H1 (cell line): ENCODE results near the gene PRKCZ. TPM values are rescaled to one million over a fixed set of nuclear protein-coding genes. Genes with fewer than 3 reads are reported as not detected.

ENCODE experiments used
- CTCF ChIA-PET: fragments of 300-600 bp; sonication (Branson Sonifier 250); formaldehyde crosslinking; loops from one replicate; lab custom pipeline; 2021; ENCODE audit not compliant: partially characterized antibody; lab: Charles Lee
- POLR2A ChIA-PET: fragments of 300-600 bp; sonication (Branson Sonifier 250); formaldehyde crosslinking; loops from one replicate; lab custom pipeline; 2021; ENCODE audit warnings: inconsistent platforms; ENCODE audit not compliant: partially characterized antibody; lab: Charles Lee
- DNase-seq, 2 experiments: peaks; one replicate each; pipeline versions ENCODE4 v3.0.0 to v3.0.0-alpha.2; 2010 to 2022; ENCODE audit warnings: low spot score in 2 of 2, low read depth in 1 of 2, mixed read lengths in 1 of 2
- FAIRE-seq: peaks from 2 replicates; lab custom pipeline; 2011; peaks lifted over from hg19 to GRCh38; lab: Jason Lieb, UNC
- H2AFZ ChIP-seq: 2 replicates; pipeline ENCODE4 v1.8.1; 2012; ENCODE audit warnings: low read length, inconsistent platforms
- H2AK5ac ChIP-seq: 2 replicates; pipeline ENCODE4 v1.6.1; 2013; ENCODE audit warnings: low read depth, low read length
- H2BK120ac ChIP-seq: replicated peaks from 2 replicates; pipeline ENCODE3; 2013; ENCODE audit warnings: low read depth, low read length, inconsistent platforms
- H2BK12ac ChIP-seq: 2 replicates; pipeline ENCODE4 v1.6.1; 2013; ENCODE audit warnings: low read depth, low read length
- H2BK15ac ChIP-seq: 2 replicates; pipeline ENCODE4 v1.6.1; 2013; ENCODE audit warnings: low read length
- H2BK20ac ChIP-seq: 2 replicates; pipeline ENCODE4 v1.6.1; 2013; ENCODE audit warnings: low read length
- H2BK5ac ChIP-seq: 2 replicates; pipeline ENCODE4 v1.6.1; 2013; ENCODE audit warnings: low read depth, low read length
- H3K14ac ChIP-seq: 2 replicates; pipeline ENCODE4 v1.6.1; 2013; ENCODE audit warnings: inconsistent platforms; ENCODE audit not compliant: insufficient read length
- H3K18ac ChIP-seq: 2 replicates; pipeline ENCODE4 v1.6.1; 2013; ENCODE audit warnings: low read length; ENCODE audit errors: extremely low read depth
- H3K23ac ChIP-seq: 2 replicates; pipeline ENCODE4 v1.6.1; 2013; ENCODE audit warnings: inconsistent platforms; ENCODE audit not compliant: insufficient read length
- H3K23me2 ChIP-seq: 2 replicates; pipeline ENCODE4 v1.6.1; 2013; ENCODE audit warnings: low read depth, low read length
- H3K27ac ChIP-seq: 2 replicates; pipeline ENCODE4 v1.6.1; 2011; ENCODE audit warnings: low read depth, low read length, inconsistent platforms
- H3K27me3 ChIP-seq, 4 experiments: replicated peaks in 1 of 4; 1 replicate in 1 of 4; 2 replicates in 3 of 4; pipeline versions ENCODE4 v1.6.1 to v1.8.1; 2011 to 2013; ENCODE audit warnings: low read length in 3 of 4, mild to moderate bottlenecking in 3 of 4, inconsistent platforms in 2 of 4, mixed read lengths in 2 of 4, moderate library complexity in 1 of 4; ENCODE audit not compliant: control insufficient read depth in 3 of 4, insufficient read depth in 3 of 4; ENCODE audit errors: extremely low read depth in 1 of 4
- H3K36me3 ChIP-seq, 4 experiments: 2 replicates each; pipeline versions ENCODE4 v1.6.1 to v1.8.1; 2011 to 2013; ENCODE audit warnings: mild to moderate bottlenecking in 4 of 4, low read length in 3 of 4, moderate library complexity in 2 of 4, control low read depth in 1 of 4, inconsistent platforms in 1 of 4; ENCODE audit not compliant: insufficient read depth in 4 of 4, control insufficient read depth in 2 of 4
- H3K4ac ChIP-seq: replicated peaks from 2 replicates; pipeline ENCODE3; 2013; ENCODE audit warnings: low read length, low read depth, mixed read lengths, inconsistent platforms; ENCODE audit not compliant: insufficient read length
- H3K4me1 ChIP-seq, 4 experiments: replicated peaks in 1 of 4; 1 replicate in 1 of 4; 2 replicates in 3 of 4; pipeline versions ENCODE4 v1.6.1 to v1.8.1; 2011 to 2013; ENCODE audit warnings: low read length in 3 of 4, inconsistent platforms in 2 of 4, mixed read lengths in 1 of 4; ENCODE audit not compliant: insufficient read depth in 4 of 4, control insufficient read depth in 3 of 4
- H3K4me2 ChIP-seq, 2 experiments: 2 replicates each; pipeline versions ENCODE4 v1.6.1 to v1.8.1; 2011 to 2013; ENCODE audit warnings: low read depth in 2 of 2, low read length in 2 of 2, control low read depth in 1 of 2, inconsistent platforms in 1 of 2, mild to moderate bottlenecking in 1 of 2; ENCODE audit not compliant: insufficient read depth in 1 of 2
- H3K4me3 ChIP-seq, 4 experiments: fragments of 200-600, 300-600 bp in 1 of 4; sonication (generic), shearing (Covaris generic), sonication (Bioruptor Twin) in 1 of 4; 2 replicates each; pipeline versions ENCODE4 v1.5.1 to v1.8.1; 2011 to 2016; ENCODE audit warnings: low read length in 4 of 4, low read depth in 3 of 4, control low read depth in 2 of 4, inconsistent platforms in 2 of 4, mild to moderate bottlenecking in 2 of 4, mixed read lengths in 1 of 4, moderate library complexity in 1 of 4; ENCODE audit not compliant: insufficient read depth in 2 of 4; ENCODE audit errors: extremely low read depth in 1 of 4
- H3K56ac ChIP-seq: replicated peaks from 2 replicates; pipeline ENCODE3; 2013; ENCODE audit warnings: low read depth, mild to moderate bottlenecking, mixed read lengths, low read length, inconsistent platforms; ENCODE audit not compliant: insufficient read length
- H3K79me1 ChIP-seq: 2 replicates; pipeline ENCODE4 v1.6.1; 2013; ENCODE audit warnings: low read depth, low read length, control low read depth
- H3K79me2 ChIP-seq, 2 experiments: 2 replicates each; pipeline versions ENCODE4 v1.6.1 to v1.8.1; 2012 to 2013; ENCODE audit warnings: low read length in 2 of 2, mild to moderate bottlenecking in 2 of 2, inconsistent platforms in 1 of 2; ENCODE audit not compliant: insufficient read depth in 2 of 2, control insufficient read depth in 1 of 2
- H3K9ac ChIP-seq, 4 experiments: replicated peaks in 1 of 4; 1 replicate in 1 of 4; 2 replicates in 3 of 4; pipeline versions ENCODE4 v1.6.1 to v1.8.1; 2011 to 2013; ENCODE audit warnings: low read depth in 3 of 4, low read length in 3 of 4, control low read depth in 2 of 4, mild to moderate bottlenecking in 2 of 4, moderate library complexity in 2 of 4, inconsistent platforms in 1 of 4; ENCODE audit errors: extremely low read depth in 1 of 4
- H3K9me3 ChIP-seq, 2 experiments: 2 replicates each; pipeline versions ENCODE4 v1.6.1 to v1.8.1; 2012 to 2013; ENCODE audit warnings: mild to moderate bottlenecking in 2 of 2, moderate library complexity in 2 of 2, control low read depth in 1 of 2, inconsistent platforms in 1 of 2, low read depth in 1 of 2, low read length in 1 of 2, mixed read lengths in 1 of 2; ENCODE audit not compliant: insufficient read depth in 2 of 2
- H4K20me1 ChIP-seq, 2 experiments: replicated peaks in 1 of 2; 2 replicates each; pipeline versions ENCODE3 to v1.8.1; 2011 to 2013; ENCODE audit warnings: inconsistent platforms in 2 of 2, low read length in 2 of 2, mild to moderate bottlenecking in 1 of 2; ENCODE audit not compliant: insufficient read depth in 2 of 2, control insufficient read depth in 1 of 2
- H4K5ac ChIP-seq: 2 replicates; pipeline ENCODE4 v1.6.1; 2013; ENCODE audit warnings: low read length, low read depth, mixed read lengths, inconsistent platforms; ENCODE audit not compliant: insufficient read length
- H4K8ac ChIP-seq: 2 replicates; pipeline ENCODE4 v1.8.0; 2013; ENCODE audit warnings: mild to moderate bottlenecking, moderate library complexity, low read length, inconsistent platforms; ENCODE audit not compliant: insufficient read depth; ENCODE audit errors: extremely low read depth
- H4K91ac ChIP-seq: replicated peaks from 2 replicates; pipeline ENCODE3; 2013; ENCODE audit warnings: low read length, mixed read lengths, inconsistent platforms; ENCODE audit not compliant: insufficient read length
- ASH2L ChIP-seq: fragments of 200-600, 300-600 bp; sonication (generic); IDR thresholded peaks from one replicate; pipeline ENCODE4 v1.7.1; 2017; ENCODE audit warnings: low read length
- BCL11A ChIP-seq, 2 experiments: IDR thresholded peaks; one replicate each; pipeline ENCODE4 v1.6.1; 2011; ENCODE audit warnings: low read depth in 2 of 2, low read length in 2 of 2, mild to moderate bottlenecking in 2 of 2
- CBX5 ChIP-seq: fragments of 300-800, 300-1000 bp; sonication (generic); IDR thresholded peaks from 2 replicates; pipeline ENCODE4 v1.7.1; 2016; ENCODE audit warnings: antibody characterized with exemption, low read length, low read depth
- E2F6 ChIP-seq: IDR thresholded peaks from 2 replicates; pipeline ENCODE4 v1.6.1; 2012; ENCODE audit warnings: inconsistent platforms
- EP300 ChIP-seq, 2 experiments: IDR thresholded peaks; 1 replicate in 1 of 2; 2 replicates in 1 of 2; pipeline ENCODE4 v1.6.1; 2011 to 2012; ENCODE audit warnings: low read depth in 2 of 2, low read length in 2 of 2, mild to moderate bottlenecking in 2 of 2, borderline replicate concordance in 1 of 2, inconsistent platforms in 1 of 2, moderate library complexity in 1 of 2
- EZH2 ChIP-seq: fragments of 200-600 bp; sonication (generic); IDR thresholded peaks from 2 replicates; pipeline ENCODE4 v1.7.1; 2012; ENCODE audit warnings: low read depth, mild to moderate bottlenecking, moderate library complexity, low read length, inconsistent platforms; ENCODE audit not compliant: severe bottlenecking
- HDAC6 ChIP-seq: IDR thresholded peaks from one replicate; pipeline ENCODE4 v1.7.1; 2012; ENCODE audit warnings: low read depth, mild to moderate bottlenecking, inconsistent platforms, low read length, moderate library complexity
- KDM5A ChIP-seq: fragments of 200-600 bp; IDR thresholded peaks from 2 replicates; pipeline ENCODE4 v1.7.1; 2012; ENCODE audit warnings: mild to moderate bottlenecking, low read length, inconsistent platforms, mixed read lengths
- MAFK ChIP-seq: IDR thresholded peaks from 2 replicates; pipeline ENCODE4 v1.6.1; 2012; ENCODE audit warnings: low read depth, mild to moderate bottlenecking, improper control_type of control experiment, low read length
- POLR2A ChIP-seq, 2 experiments: IDR thresholded peaks; 1 replicate in 1 of 2; 2 replicates in 1 of 2; pipeline ENCODE4 v1.6.1; 2011; ENCODE audit warnings: low read depth in 2 of 2, low read length in 2 of 2, mild to moderate bottlenecking in 2 of 2; ENCODE audit errors: control extremely low read depth in 1 of 2
- POU5F1 ChIP-seq: IDR thresholded peaks from 2 replicates; pipeline ENCODE4 v1.6.1; 2011; ENCODE audit warnings: low read depth, mild to moderate bottlenecking, low read length, moderate library complexity
- RBBP5 ChIP-seq: IDR thresholded peaks from 2 replicates; pipeline ENCODE4 v1.7.1; 2012; ENCODE audit warnings: low read depth, mild to moderate bottlenecking, inconsistent platforms, low read length, moderate library complexity, borderline replicate concordance
- SP1 ChIP-seq: IDR thresholded peaks from 2 replicates; pipeline ENCODE4 v1.6.1; 2011; ENCODE audit warnings: low read depth, low read length
- YY1 ChIP-seq: IDR thresholded peaks from 2 replicates; pipeline ENCODE4 v1.6.1; 2011; ENCODE audit warnings: low read depth, mild to moderate bottlenecking, low read length
- ZNF274 ChIP-seq: IDR thresholded peaks from 2 replicates; pipeline ENCODE4 v1.7.0; 2012; ENCODE audit warnings: low read length, borderline replicate concordance; ENCODE audit errors: extremely low read depth
- WGBS, 2 experiments: shearing (Covaris generic) in 1 of 2; methylation state at CpG; one replicate each; pipeline versions ENCODE4 v1.1.6 to v1.1.7; 2013 to 2015; ENCODE audit warnings: low lambda C conversion rate in 2 of 2, mixed read lengths in 2 of 2, inconsistent platforms in 1 of 2, low coverage in 1 of 2, missing lambda C conversion rate in 1 of 2; ENCODE audit not compliant: insufficient replicate concordance in 2 of 2, insufficient coverage in 1 of 2, insufficient read length in 1 of 2; ENCODE audit errors: extremely low coverage in 1 of 2, missing lambda C conversion rate in 1 of 2; 5-methylcytosine and 5-hydroxymethylcytosine counted together
- polyA plus RNA-seq, 7 experiments: library from polyadenylated mRNA; depleted of rRNA in 3 of 7; stranded (reverse) in 5 of 7; unstranded in 2 of 7; fragments of >200 nt in 5 of 7; fragments of 200-250 nt in 2 of 7; gene quantifications; 1 replicate in 5 of 7; 2 replicates in 1 of 7; 4 replicates in 1 of 7; pipeline versions ENCODE4 v1.2.1 to v1.2.3, GENCODE V29; 2011 to 2013; ENCODE audit warnings: missing spikeins in 2 of 7, mixed read lengths in 2 of 7
- total RNA-seq: library from RNA; stranded (reverse); fragmentation: NEBNext Ultra II Directional; extraction: Animal tissue kit (Norgen Biotek cat#: 25700); gene quantifications from 2 replicates; pipeline ENCODE4 v1.2.1, GENCODE V29; 2021

The PRKCZ gene
- total and polyA plus RNA-seq, 2 of the 8 experiments (the other 6 are each of a cell fraction or from before 2014, with no cell fraction given): 37.4 to 45.1 TPM

GRCh38 chr1:2101531-2101930 lies 51.3 kb downstream of the PRKCZ start:
- Histone ChIP-seq H3K23me2 (no peaks in the 10 kb centered on the region), H3K36me3 (peaks cover 0 to 3% (median under 1%) of the 10 kb centered on the region in 4 experiments; a peak in 3 of 8 replicates), H2BK120ac (no peak overlapping the region), H3K4me1 (no peaks in the 10 kb centered on the region; a peak in 1 of 7 replicates), H4K5ac (no peak overlapping the region), H4K20me1 (peaks cover 2 to 8% of the 10 kb centered on the region in 2 experiments), H3K27me3 (no peaks in the 10 kb centered on the region), H2BK12ac (no peak overlapping the region), H3K9me3 (no peaks in the 10 kb centered on the region), H3K18ac (no peak overlapping the region), H4K8ac (no peak overlapping the region), H3K9ac (no peak overlapping the region), H3K79me2 (no peaks in the 10 kb centered on the region; a peak in 1 of 4 replicates), H4K91ac (no peak overlapping the region), H2BK20ac (no peak overlapping the region), H3K27ac (no peak overlapping the region), H3K4me3 (no peak overlapping the region), H2AFZ (no peak overlapping the region), H2BK15ac (no peak overlapping the region), H3K23ac (no peak overlapping the region), H2AK5ac (no peak overlapping the region), H3K4me2 (no peak overlapping the region), H3K56ac (no peak overlapping the region), H2BK5ac (no peak overlapping the region), H3K4ac (no peak overlapping the region), H3K79me1 (peaks cover 9% of the 10 kb centered on the region), H3K14ac (no peak overlapping the region)
- CTCF ChIA-PET: no interaction called here
- POLR2A ChIA-PET: no interaction called here
- DNase-seq (no peak), FAIRE-seq (no peak)
- 93% methylated on average over 16 of the region's 16 CpGs; no CpG with 5 or more reads in 1 of the 2 experiments for WGBS, 2 experiments
- TF ChIP-seq POU5F1 (no peak), SP1 (no peak), ZNF274 (no peak), CBX5 (no peak), EP300 (IDR thresholded peaks at IDR 0.05; ENCODE audit: borderline replicate concordance in 1 of 2, low read depth in 2 of 2, low read length in 2 of 2) (no peak), KDM5A (no peak), EZH2 (no peak), POLR2A (IDR thresholded peaks at IDR 0.05; ENCODE audit: control extremely low read depth in 1 of 2, low read depth in 2 of 2, low read length in 2 of 2) (no peak), HDAC6 (no peak), MAFK (no peak), RBBP5 (no peak), ASH2L (no peak), BCL11A (IDR thresholded peaks at IDR 0.05; ENCODE audit: low read depth in 2 of 2, low read length in 2 of 2) (no peak), E2F6 (no peak), YY1 (no peak)
